NT2/D1 (cell line): ENCODE data around the gene NEGR1.

ENCODE experiments used
- DNase-seq: peaks from one replicate; pipeline ENCODE4 v3.0.0-alpha.2; 2011; ENCODE audit warnings: low read depth, low spot score
- H3K27me3 ChIP-seq: 2 replicates; pipeline ENCODE4 v1.6.0; 2011; ENCODE audit warnings: mild to moderate bottlenecking; ENCODE audit not compliant: insufficient read length, insufficient read depth
- H3K36me3 ChIP-seq: 2 replicates; pipeline ENCODE4 v1.6.1; 2011; ENCODE audit warnings: mild to moderate bottlenecking, low read length, mixed read lengths; ENCODE audit not compliant: insufficient read depth, insufficient read length
- H3K4me1 ChIP-seq: 2 replicates; pipeline ENCODE4 v1.5.1; 2011; ENCODE audit not compliant: insufficient read depth, insufficient read length
- H3K4me3 ChIP-seq: 2 replicates; pipeline ENCODE4 v1.5.1; 2011; ENCODE audit warnings: low read depth; ENCODE audit not compliant: insufficient read length
- H3K9ac ChIP-seq: 2 replicates; pipeline ENCODE4 v1.6.0; 2011; ENCODE audit warnings: low read depth; ENCODE audit not compliant: insufficient read length
- H3K9me3 ChIP-seq: 2 replicates; pipeline ENCODE4 v1.5.1; 2011; ENCODE audit warnings: mild to moderate bottlenecking, low read length; ENCODE audit not compliant: insufficient read depth
- SUZ12 ChIP-seq: IDR thresholded peaks from 2 replicates; pipeline ENCODE4 v1.6.1; 2011; ENCODE audit not compliant: insufficient read length, insufficient read depth; ENCODE audit errors: extremely low read depth
- YY1 ChIP-seq: IDR thresholded peaks from 2 replicates; pipeline ENCODE4 v1.6.1; 2011; ENCODE audit not compliant: insufficient read length, insufficient read depth
- ZNF274 ChIP-seq: IDR thresholded peaks from 2 replicates; pipeline ENCODE4 v1.6.1; 2011; ENCODE audit warnings: mild to moderate bottlenecking, low read depth, low read length

The NEGR1 gene

GRCh38 chr1:71944006-71944405 is 338.3 kb downstream of the NEGR1 start:
- H3K9ac ChIP-seq, result no peak overlapping the region
- TF ChIP-seq YY1 (no peak), ZNF274 (no peak), SUZ12 (no peak)
- H3K36me3 ChIP-seq, result no peaks in the 10 kb centered on the region
- DNase-seq, result no peak
- no peaks in the 10 kb centered on the region for H3K27me3 ChIP-seq
- no peaks in the 10 kb centered on the region for H3K9me3 ChIP-seq
- no peak overlapping the region for H3K4me3 ChIP-seq
- H3K4me1 ChIP-seq, result no peaks in the 10 kb centered on the region

GRCh38 chr1:71940261-71940660 is 342.1 kb downstream of the NEGR1 start:
- no peaks in the 10 kb centered on the region for H3K9me3 ChIP-seq
- no peak overlapping the region for H3K9ac ChIP-seq
- no peaks in the 10 kb centered on the region for H3K36me3 ChIP-seq
- H3K27me3 ChIP-seq, result no peaks in the 10 kb centered on the region
- TF ChIP-seq ZNF274, result no peak
- TF ChIP-seq YY1, result no peak
- no peak for TF ChIP-seq SUZ12
- no peak for DNase-seq
- no peak overlapping the region for H3K4me3 ChIP-seq
- H3K4me1 ChIP-seq, result no peaks in the 10 kb centered on the region

- H3K4me1 ChIP-seq, result no peaks in the 10 kb centered on the region
- no peaks in the 10 kb centered on the region for H3K36me3 ChIP-seq
- no peak overlapping the region for H3K4me3 ChIP-seq
- TF ChIP-seq YY1, result no peak
- no peak for TF ChIP-seq SUZ12
- no peak for TF ChIP-seq ZNF274
- DNase-seq, result no peak
- no peaks in the 10 kb centered on the region for H3K9me3 ChIP-seq
- no peak overlapping the region for H3K9ac ChIP-seq
- no peaks in the 10 kb centered on the region for H3K27me3 ChIP-seq
Observed at GRCh38 chr1:71930511-71930910, 351.8 kb downstream of the NEGR1 start.

GRCh38 chr1:71921935-71922559 is 360.3 kb downstream of the NEGR1 start:
- Histone ChIP-seq H3K9ac (no peak overlapping the region), H3K27me3 (no peaks in the 10 kb centered on the region), H3K4me1 (no peaks in the 10 kb centered on the region), H3K36me3 (no peaks in the 10 kb centered on the region), H3K4me3 (no peak overlapping the region), H3K9me3 (no peaks in the 10 kb centered on the region)
- no peak for TF ChIP-seq YY1
- TF ChIP-seq ZNF274, result no peak
- no peak for TF ChIP-seq SUZ12
- DNase-seq, result no peak

- no peaks in the 10 kb centered on the region for H3K36me3 ChIP-seq
- no peak for TF ChIP-seq YY1
- no peak for TF ChIP-seq SUZ12
- TF ChIP-seq ZNF274, result no peak
- no peak overlapping the region for H3K4me3 ChIP-seq
Observed at GRCh38 chr1:71921204-71921603, 361.1 kb downstream of the NEGR1 start.

GRCh38 chr1:71920556-71920955 is 361.8 kb downstream of the NEGR1 start:
- no peaks in the 10 kb centered on the region for H3K4me1 ChIP-seq
- no peak overlapping the region for H3K9ac ChIP-seq
- H3K4me3 ChIP-seq, result no peak overlapping the region
- DNase-seq, result no peak
- no peaks in the 10 kb centered on the region for H3K9me3 ChIP-seq
- TF ChIP-seq SUZ12 (no peak), YY1 (no peak), ZNF274 (no peak)
- no peaks in the 10 kb centered on the region for H3K27me3 ChIP-seq
- no peaks in the 10 kb centered on the region for H3K36me3 ChIP-seq

More at GRCh38 chr1:71921204-71921603, 361.1 kb downstream of the NEGR1 start:
- Histone ChIP-seq H3K9me3 (no peaks in the 10 kb centered on the region), H3K27me3 (no peaks in the 10 kb centered on the region), H3K4me1 (no peaks in the 10 kb centered on the region), H3K9ac (no peak overlapping the region)
- DNase-seq, result no peak

- Histone ChIP-seq H3K4me1 (no peaks in the 10 kb centered on the region), H3K27me3 (no peaks in the 10 kb centered on the region), H3K36me3 (no peaks in the 10 kb centered on the region), H3K4me3 (no peak overlapping the region), H3K9ac (no peak overlapping the region), H3K9me3 (no peaks in the 10 kb centered on the region)
- no peak for TF ChIP-seq YY1
- TF ChIP-seq SUZ12, result no peak
- no peak for TF ChIP-seq ZNF274
- DNase-seq, result no peak
Observed at GRCh38 chr1:71919811-71920509, 362.4 kb downstream of the NEGR1 start.
